H1 (cell line): ENCODE data around the gene FAM241A. TPM values are rescaled to one million over a fixed set of nuclear protein-coding genes. Genes with fewer than 3 reads are reported as not detected.

ENCODE experiments used
- GABPA ChIP-seq: IDR thresholded peaks from 2 replicates; pipeline ENCODE4 v1.6.1; 2011; ENCODE audit warnings: mild to moderate bottlenecking, low read length, moderate library complexity, borderline replicate concordance; ENCODE audit not compliant: insufficient read depth
- HDAC2 ChIP-seq, 2 experiments: fragments of 300-600 bp in 1 of 2; sonication (generic) in 1 of 2; IDR thresholded peaks; 2 replicates each; pipeline ENCODE4 v1.6.1; 2011 to 2012; ENCODE audit warnings: low read depth in 2 of 2, low read length in 2 of 2, mild to moderate bottlenecking in 2 of 2, moderate library complexity in 2 of 2, borderline replicate concordance in 1 of 2, inconsistent platforms in 1 of 2
- JUN ChIP-seq: IDR thresholded peaks from 2 replicates; pipeline ENCODE4 v1.6.1; 2011; ENCODE audit warnings: low read depth, mild to moderate bottlenecking, improper control_type of control experiment, low read length
- JUND ChIP-seq: IDR thresholded peaks from 2 replicates; pipeline ENCODE4 v1.6.1; 2011; ENCODE audit warnings: mild to moderate bottlenecking, improper control_type of control experiment, low read length
- KDM1A ChIP-seq: fragments of 200-600, 300-600 bp; sonication (generic); IDR thresholded peaks from 2 replicates; pipeline ENCODE4 v1.7.1; 2016; ENCODE audit warnings: mild to moderate bottlenecking, low read length, borderline replicate concordance
- PHF8 ChIP-seq: fragments of 200-600 bp; sonication (generic); conservative IDR thresholded peaks from 2 replicates; pipeline ENCODE4 v1.7.1; 2012; ENCODE audit warnings: low read depth, mild to moderate bottlenecking, inconsistent platforms, low read length, moderate library complexity
- POU5F1 ChIP-seq: IDR thresholded peaks from 2 replicates; pipeline ENCODE4 v1.6.1; 2011; ENCODE audit warnings: low read depth, mild to moderate bottlenecking, low read length, moderate library complexity
- RAD21 ChIP-seq, 2 experiments: IDR thresholded peaks in 1 of 2; conservative IDR thresholded peaks in 1 of 2; 2 replicates each; pipeline ENCODE4 v1.6.1; 2011; ENCODE audit warnings: low read depth in 2 of 2, low read length in 2 of 2, improper control_type of control experiment in 1 of 2, inconsistent platforms in 1 of 2, mild to moderate bottlenecking in 1 of 2, moderate library complexity in 1 of 2
- SIN3A ChIP-seq, 2 experiments: IDR thresholded peaks in 1 of 2; conservative IDR thresholded peaks in 1 of 2; 2 replicates each; pipeline ENCODE4 v1.6.1; 2011 to 2012; ENCODE audit warnings: low read length in 2 of 2, improper control_type of control experiment in 1 of 2, low read depth in 1 of 2, mild to moderate bottlenecking in 1 of 2
- YY1 ChIP-seq: IDR thresholded peaks from 2 replicates; pipeline ENCODE4 v1.6.1; 2011; ENCODE audit warnings: low read depth, mild to moderate bottlenecking, low read length
- polyA plus RNA-seq, 7 experiments: library from polyadenylated mRNA; depleted of rRNA in 3 of 7; stranded (reverse) in 5 of 7; unstranded in 2 of 7; fragments of >200 nt in 5 of 7; fragments of 200-250 nt in 2 of 7; gene quantifications; 1 replicate in 5 of 7; 2 replicates in 1 of 7; 4 replicates in 1 of 7; pipeline versions ENCODE4 v1.2.1 to v1.2.3, GENCODE V29; 2011 to 2013; ENCODE audit warnings: missing spikeins in 2 of 7, mixed read lengths in 2 of 7
- total RNA-seq: library from RNA; stranded (reverse); fragmentation: NEBNext Ultra II Directional; extraction: Animal tissue kit (Norgen Biotek cat#: 25700); gene quantifications from 2 replicates; pipeline ENCODE4 v1.2.1, GENCODE V29; 2021
- TF ChIP-seq, protein P1 (sequence below), 3 experiments: IDR thresholded peaks; 1 replicate in 2 of 3; 2 replicates in 1 of 3; pipeline versions ENCODE4 v1.5.1 to v1.6.1; 2011; ENCODE audit warnings: low read length in 3 of 3, mild to moderate bottlenecking in 3 of 3, inconsistent platforms in 2 of 3, low read depth in 1 of 3, moderate library complexity in 1 of 3; ENCODE audit not compliant: insufficient read depth in 1 of 3; ENCODE audit errors: control extremely low read depth in 1 of 3
- TF ChIP-seq, protein P2 (sequence below): IDR thresholded peaks from 2 replicates; pipeline ENCODE4 v1.6.1; 2012; ENCODE audit warnings: inconsistent platforms

The FAM241A gene
- total and polyA plus RNA-seq, 2 of the 8 experiments (the other 6 are each of a cell fraction or from before 2014, with no cell fraction given): 0.20 to 0.73 TPM

DNA sequence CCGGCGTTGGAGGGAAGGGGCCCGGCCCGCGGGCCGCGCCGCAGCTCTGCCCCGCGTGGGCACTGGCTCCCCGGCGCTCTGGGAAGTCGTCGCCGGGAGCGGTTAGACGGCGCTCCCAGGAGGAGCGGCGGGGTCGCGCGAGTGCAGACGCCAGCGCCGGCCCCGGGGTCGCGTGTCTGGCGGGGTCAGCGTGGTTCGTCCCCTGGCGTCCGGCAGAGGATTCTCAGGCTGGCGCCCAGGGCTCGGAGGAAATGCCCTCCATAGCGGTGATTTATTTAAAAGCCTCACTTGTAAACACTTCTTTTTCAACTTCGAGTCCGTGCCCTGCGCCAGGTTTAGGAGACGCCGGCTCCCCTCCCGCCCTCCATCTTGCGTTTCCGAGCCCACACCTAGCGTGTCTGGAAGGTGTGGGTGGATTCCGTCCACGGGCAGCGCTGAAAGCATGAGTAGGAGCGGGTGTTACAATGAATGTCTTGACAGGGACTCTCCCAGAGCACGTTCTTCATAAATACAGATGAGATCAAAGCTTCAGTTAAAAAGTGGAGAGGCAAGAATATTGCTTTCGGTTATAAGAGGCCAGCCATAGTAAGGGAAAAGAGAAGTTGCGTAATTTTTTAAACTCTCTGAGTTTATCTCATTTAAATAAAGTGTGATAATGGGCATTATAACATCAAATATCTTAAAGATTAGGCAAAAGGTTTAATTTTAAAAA lies 692 bp downstream of the FAM241A start (continued):
- TF ChIP-seq HDAC2 (IDR thresholded peaks at IDR 0.05; ENCODE audit: borderline replicate concordance in 1 of 2, low read depth in 2 of 2, low read length in 2 of 2): 0 out of 4 replicates have a peak, but pooled peaks of 1 of the 2 experiments have one; percentile 32
- no peak for TF ChIP-seq JUND
- 0 out of 2 replicates have a peak, but pooled peaks have one; percentile 45 for TF ChIP-seq YY1
- TF ChIP-seq SIN3A (conservative IDR thresholded peaks at IDR 0.05 in 1 of 2, IDR thresholded peaks at IDR 0.05 in 1 of 2; ENCODE audit: low read depth in 1 of 2, low read length in 2 of 2): 0 out of 4 replicates have a peak, but pooled peaks of 1 of the 2 experiments have one; percentile 8
- TF ChIP-seq PHF8: no peak
- TF ChIP-seq JUN: no peak
- no peak for TF ChIP-seq POU5F1
- TF ChIP-seq, protein P1, sequence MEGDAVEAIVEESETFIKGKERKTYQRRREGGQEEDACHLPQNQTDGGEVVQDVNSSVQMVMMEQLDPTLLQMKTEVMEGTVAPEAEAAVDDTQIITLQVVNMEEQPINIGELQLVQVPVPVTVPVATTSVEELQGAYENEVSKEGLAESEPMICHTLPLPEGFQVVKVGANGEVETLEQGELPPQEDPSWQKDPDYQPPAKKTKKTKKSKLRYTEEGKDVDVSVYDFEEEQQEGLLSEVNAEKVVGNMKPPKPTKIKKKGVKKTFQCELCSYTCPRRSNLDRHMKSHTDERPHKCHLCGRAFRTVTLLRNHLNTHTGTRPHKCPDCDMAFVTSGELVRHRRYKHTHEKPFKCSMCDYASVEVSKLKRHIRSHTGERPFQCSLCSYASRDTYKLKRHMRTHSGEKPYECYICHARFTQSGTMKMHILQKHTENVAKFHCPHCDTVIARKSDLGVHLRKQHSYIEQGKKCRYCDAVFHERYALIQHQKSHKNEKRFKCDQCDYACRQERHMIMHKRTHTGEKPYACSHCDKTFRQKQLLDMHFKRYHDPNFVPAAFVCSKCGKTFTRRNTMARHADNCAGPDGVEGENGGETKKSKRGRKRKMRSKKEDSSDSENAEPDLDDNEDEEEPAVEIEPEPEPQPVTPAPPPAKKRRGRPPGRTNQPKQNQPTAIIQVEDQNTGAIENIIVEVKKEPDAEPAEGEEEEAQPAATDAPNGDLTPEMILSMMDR (IDR thresholded peaks at IDR 0.05; ENCODE audit: control extremely low read depth in 1 of 3, insufficient read depth in 1 of 3, low read depth in 1 of 3, low read length in 3 of 3): peak in 2 of 3 experiments; percentile 12 to 33; a peak in 2 of 4 replicates
- TF ChIP-seq RAD21 (IDR thresholded peaks at IDR 0.05 in 1 of 2, conservative IDR thresholded peaks at IDR 0.05 in 1 of 2; ENCODE audit: low read depth in 2 of 2, low read length in 2 of 2): peak in 1 of 2 experiments; percentile 3; a peak in 1 of 4 replicates
- TF ChIP-seq, protein P2, sequence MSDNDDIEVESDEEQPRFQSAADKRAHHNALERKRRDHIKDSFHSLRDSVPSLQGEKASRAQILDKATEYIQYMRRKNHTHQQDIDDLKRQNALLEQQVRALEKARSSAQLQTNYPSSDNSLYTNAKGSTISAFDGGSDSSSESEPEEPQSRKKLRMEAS: 0 out of 2 replicates have a peak, but pooled peaks have one; percentile 22
- TF ChIP-seq KDM1A: no peak
- no peak for TF ChIP-seq GABPA
